GM23248 (cell line): ENCODE data around the gene KCNK17. TPM values are rescaled to one million over a fixed set of nuclear protein-coding genes. Genes with fewer than 3 reads are reported as not detected.

Experiments
- DNase-seq: peaks from one replicate; pipeline ENCODE4 v3.0.0-alpha.2; 2015
- H2AFZ ChIP-seq: fragments of 200-600 bp; sonication (generic); 2 replicates; pipeline ENCODE4 v1.6.1; 2016; ENCODE audit warnings: antibody characterized with exemption
- H3F3A ChIP-seq: fragments of 200-600 bp; sonication (generic); 2 replicates; pipeline ENCODE4 v1.6.1; 2016; ENCODE audit warnings: mild to moderate bottlenecking, antibody characterized with exemption, mixed run types; ENCODE audit not compliant: insufficient read depth
- H3K27ac ChIP-seq: fragments of 200-600 bp; sonication (generic); 2 replicates; pipeline ENCODE4 v1.5.1; 2016; ENCODE audit warnings: mild to moderate bottlenecking
- H3K27me3 ChIP-seq: fragments of 200-600 bp; sonication (generic); replicated peaks from 2 replicates; pipeline ENCODE4 v1.6.1; 2016; ENCODE audit warnings: mild to moderate bottlenecking; ENCODE audit not compliant: insufficient read depth
- H3K36me3 ChIP-seq: fragments of 200-600 bp; sonication (generic); 2 replicates; pipeline ENCODE4 v1.6.1; 2016; ENCODE audit warnings: low read depth, mild to moderate bottlenecking
- H3K4me1 ChIP-seq: fragments of 200-600 bp; sonication (generic); 2 replicates; pipeline ENCODE4 v1.6.1; 2016; ENCODE audit warnings: mild to moderate bottlenecking; ENCODE audit not compliant: insufficient read depth
- H3K4me2 ChIP-seq: fragments of 200-600 bp; sonication (generic); one replicate; pipeline ENCODE4 v1.6.1; 2016; ENCODE audit warnings: mild to moderate bottlenecking; ENCODE audit not compliant: unreplicated experiment
- H3K4me3 ChIP-seq: fragments of 200-600 bp; sonication (generic); 2 replicates; pipeline ENCODE4 v1.5.1; 2016; ENCODE audit warnings: mild to moderate bottlenecking
- H3K79me2 ChIP-seq: fragments of 200-600 bp; sonication (generic); 2 replicates; pipeline ENCODE4 v1.6.1; 2016; ENCODE audit warnings: mild to moderate bottlenecking; ENCODE audit not compliant: insufficient read depth
- H3K9ac ChIP-seq: fragments of 200-600 bp; sonication (generic); 2 replicates; pipeline ENCODE4 v1.6.1; 2016; ENCODE audit warnings: mild to moderate bottlenecking
- H3K9me2 ChIP-seq: fragments of 200-600 bp; sonication (generic); 2 replicates; pipeline ENCODE4 v1.6.1; 2016; ENCODE audit warnings: mixed run types, mild to moderate bottlenecking, moderate library complexity; ENCODE audit not compliant: insufficient read depth
- H3K9me3 ChIP-seq: fragments of 200-600 bp; sonication (generic); one replicate; pipeline ENCODE4 v1.6.1; 2017; ENCODE audit warnings: low read depth
- H4K20me1 ChIP-seq: fragments of 200-600 bp; sonication (generic); 2 replicates; pipeline ENCODE4 v1.6.0; 2016; ENCODE audit not compliant: insufficient read depth
- EZH2 ChIP-seq: fragments of 200-600 bp; sonication (generic); IDR thresholded peaks from 2 replicates; pipeline ENCODE4 v1.6.1; 2018; ENCODE audit warnings: antibody characterized with exemption, mild to moderate bottlenecking; ENCODE audit not compliant: insufficient read depth, poor library complexity, severe bottlenecking
- EZH2phosphoT487 ChIP-seq: fragments of 200-600 bp; sonication (generic); IDR thresholded peaks from 2 replicates; pipeline ENCODE4 v1.6.1; 2018; ENCODE audit warnings: antibody characterized with exemption, moderate library complexity, mild to moderate bottlenecking, low read depth; ENCODE audit not compliant: insufficient read depth
- WGBS, 2 experiments: methylation state at CpG; one replicate each; pipeline ENCODE4 v1.1.6; 2015 to 2017; ENCODE audit warnings: low lambda C conversion rate in 2 of 2, low coverage in 1 of 2; ENCODE audit errors: missing lambda C conversion rate in 2 of 2; 5-methylcytosine and 5-hydroxymethylcytosine counted together
- in situ Hi-C: fragments of 300-500 bp; cut with MboI; formaldehyde crosslinking; loops from 2 replicates; pipeline ENCODE4 v1.15.0; 2020
- polyA plus RNA-seq: library from polyadenylated mRNA; unstranded; fragments of >200 nt; fragmentation: Nextera tagmentation; extraction: Ambion mirVana; gene quantifications from 2 replicates; pipeline ENCODE4 v1.2.1, GENCODE V29; 2016
- total RNA-seq: library from RNA; depleted of rRNA; stranded (reverse); fragments of >200 nt; shearing (Covaris generic); gene quantifications from 2 replicates; pipeline ENCODE4 v1.2.3, GENCODE V29; 2014

The KCNK17 gene
- total and polyA plus RNA-seq, 2 experiments from 2014 or later, result not detected

- Histone ChIP-seq H3K9me2 (no peaks in the 10 kb centered on the region), H3K4me3 (no peak overlapping the region), H3K9ac (no peak overlapping the region), H3K36me3 (no peaks in the 10 kb centered on the region), H3K27me3 (peaks cover 17% of the 10 kb centered on the region; the same call in 1 of the 2 replicates), H3F3A (no peaks in the 10 kb centered on the region), H3K4me2 (no peak overlapping the region), H3K27ac (no peak overlapping the region), H3K9me3 (no peaks in the 10 kb centered on the region), H2AFZ (no peak overlapping the region), H3K4me1 (no peaks in the 10 kb centered on the region), H3K79me2 (no peaks in the 10 kb centered on the region), H4K20me1 (no peaks in the 10 kb centered on the region)
- no peak for TF ChIP-seq EZH2phosphoT487
- no peak for TF ChIP-seq EZH2
- in situ Hi-C loops, result no loop called here
- no peak for DNase-seq
- WGBS, 2 experiments, result 45 to 50% methylated on average over 7 of the region's 7 CpGs
Observed at GRCh38 chr6:39333644-39334438, 19.6 kb upstream of the KCNK17 start.

- Histone ChIP-seq H2AFZ (no peak overlapping the region), H3K9ac (no peak overlapping the region), H3K9me3 (no peaks in the 10 kb centered on the region), H3F3A (no peaks in the 10 kb centered on the region), H3K36me3 (no peaks in the 10 kb centered on the region), H3K4me1 (no peaks in the 10 kb centered on the region), H3K79me2 (no peaks in the 10 kb centered on the region), H3K27me3 (peaks cover 7% of the 10 kb centered on the region; the same call in 1 of the 2 replicates), H3K4me2 (no peak overlapping the region), H3K4me3 (no peak overlapping the region), H3K9me2 (no peaks in the 10 kb centered on the region), H4K20me1 (no peaks in the 10 kb centered on the region), H3K27ac (no peak overlapping the region)
- no peak for DNase-seq
- TF ChIP-seq EZH2phosphoT487, result no peak
- TF ChIP-seq EZH2, result no peak
- in situ Hi-C loops, result no loop called here
- 54 to 59% methylated on average over 3 of the region's 3 CpGs for WGBS, 2 experiments
Observed at GRCh38 chr6:39330476-39330875, 16.3 kb upstream of the KCNK17 start.

GRCh38 chr6:39330057-39330456 lies 15.8 kb upstream of the KCNK17 start:
- H3K9ac ChIP-seq, result no peak overlapping the region
- 34 to 36% methylated on average over 3 of the region's 3 CpGs for WGBS, 2 experiments
- no peak for DNase-seq

GRCh38 chr6:39328066-39328465 lies 13.8 kb upstream of the KCNK17 start:
- no peak overlapping the region for H3K4me2 ChIP-seq
- no peak overlapping the region for H2AFZ ChIP-seq
- no peak overlapping the region for H3K27ac ChIP-seq
- H3K79me2 ChIP-seq, result no peaks in the 10 kb centered on the region
- no peaks in the 10 kb centered on the region for H4K20me1 ChIP-seq
- DNase-seq, result no peak
- H3K27me3 ChIP-seq, result peaks cover 7% of the 10 kb centered on the region; the same call in 1 of the 2 replicates
- H3K9me3 ChIP-seq, result no peaks in the 10 kb centered on the region
- in situ Hi-C loops, result no loop called here
- H3K9me2 ChIP-seq, result no peaks in the 10 kb centered on the region
- H3K36me3 ChIP-seq, result no peaks in the 10 kb centered on the region
- H3K9ac ChIP-seq, result no peak overlapping the region
- TF ChIP-seq EZH2 (no peak), EZH2phosphoT487 (no peak)
- WGBS, 2 experiments, result 62 to 63% methylated on average over 12 of the region's 12 CpGs
- H3K4me3 ChIP-seq, result no peak overlapping the region
- H3F3A ChIP-seq, result no peaks in the 10 kb centered on the region
- no peaks in the 10 kb centered on the region for H3K4me1 ChIP-seq

More at GRCh38 chr6:39330057-39330456, 15.8 kb upstream of the KCNK17 start:
- H3F3A ChIP-seq, result no peaks in the 10 kb centered on the region
- no peaks in the 10 kb centered on the region for H3K9me3 ChIP-seq
- H3K36me3 ChIP-seq, result no peaks in the 10 kb centered on the region
- H3K4me1 ChIP-seq, result no peaks in the 10 kb centered on the region
- H3K79me2 ChIP-seq, result no peaks in the 10 kb centered on the region
- no peaks in the 10 kb centered on the region for H4K20me1 ChIP-seq
- no peak overlapping the region for H3K4me3 ChIP-seq
- in situ Hi-C loops, result no loop called here
- TF ChIP-seq EZH2 (no peak), EZH2phosphoT487 (no peak)
- no peak overlapping the region for H3K27ac ChIP-seq
- H3K4me2 ChIP-seq, result no peak overlapping the region
- no peak overlapping the region for H2AFZ ChIP-seq
- H3K9me2 ChIP-seq, result no peaks in the 10 kb centered on the region
- H3K27me3 ChIP-seq, result peaks cover 7% of the 10 kb centered on the region; the same call in 1 of the 2 replicates
